NCI-H1105 (cell line): ENCODE data around the gene TBCD.

Experiments used
- DNase-seq: peaks from one replicate; lab custom pipeline; 2025; lab: John Stamatoyannopoulos, UW

The TBCD gene

DNA sequence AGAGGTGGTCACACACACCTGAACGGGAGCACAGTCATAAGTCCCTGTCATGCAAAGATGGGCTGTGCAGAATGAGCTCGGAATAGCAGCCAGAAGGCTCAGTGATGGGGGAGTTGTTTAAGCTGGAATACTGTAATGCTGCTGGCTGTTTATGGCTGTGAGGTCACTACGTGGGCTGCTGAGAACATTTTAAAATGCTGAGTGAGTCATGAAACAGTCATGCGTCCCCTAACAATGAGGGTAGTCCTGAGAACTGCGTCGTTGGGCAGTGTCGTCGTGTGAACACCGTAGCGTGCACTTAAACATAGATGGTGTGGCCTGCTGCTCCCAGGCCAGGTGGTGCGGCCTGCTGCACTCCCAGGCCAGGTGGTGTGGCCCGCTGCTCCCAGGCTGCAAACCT, 39.7 kb downstream of the TBCD start:
- no peak for DNase-seq

DNA sequence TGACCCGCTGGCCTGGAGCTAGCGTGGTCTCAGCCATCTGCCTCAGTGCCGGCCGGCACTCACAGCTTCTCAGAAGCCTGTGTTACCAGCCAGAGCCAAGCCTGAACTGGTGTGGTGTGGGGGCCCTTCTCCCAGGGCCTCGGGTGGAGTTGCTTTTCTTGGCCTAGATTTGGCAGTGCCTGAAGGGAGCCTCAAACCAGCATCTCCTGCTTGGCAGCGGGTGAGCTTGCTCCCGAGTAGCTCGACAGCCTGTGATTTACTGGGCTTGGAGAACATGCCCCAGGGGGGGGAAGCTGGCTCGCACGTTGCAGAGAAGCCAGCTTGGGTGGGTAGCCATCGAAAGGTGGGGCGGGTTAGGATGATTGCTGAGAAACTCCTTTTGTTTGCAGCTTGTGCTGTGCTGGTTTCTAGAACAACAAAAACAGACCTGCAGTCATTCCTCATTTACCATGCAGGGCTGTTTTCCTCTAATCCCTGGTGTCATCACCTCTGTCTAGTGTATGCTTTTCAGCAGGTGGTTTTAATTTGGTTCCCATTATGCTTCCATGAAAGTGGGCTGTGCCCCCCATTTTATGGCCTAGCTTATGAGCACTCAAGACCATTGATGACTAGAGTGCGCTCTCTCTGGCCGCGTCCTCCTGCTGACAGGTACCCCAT, 42.2 kb downstream of the TBCD start:
- no peak for DNase-seq

DNA sequence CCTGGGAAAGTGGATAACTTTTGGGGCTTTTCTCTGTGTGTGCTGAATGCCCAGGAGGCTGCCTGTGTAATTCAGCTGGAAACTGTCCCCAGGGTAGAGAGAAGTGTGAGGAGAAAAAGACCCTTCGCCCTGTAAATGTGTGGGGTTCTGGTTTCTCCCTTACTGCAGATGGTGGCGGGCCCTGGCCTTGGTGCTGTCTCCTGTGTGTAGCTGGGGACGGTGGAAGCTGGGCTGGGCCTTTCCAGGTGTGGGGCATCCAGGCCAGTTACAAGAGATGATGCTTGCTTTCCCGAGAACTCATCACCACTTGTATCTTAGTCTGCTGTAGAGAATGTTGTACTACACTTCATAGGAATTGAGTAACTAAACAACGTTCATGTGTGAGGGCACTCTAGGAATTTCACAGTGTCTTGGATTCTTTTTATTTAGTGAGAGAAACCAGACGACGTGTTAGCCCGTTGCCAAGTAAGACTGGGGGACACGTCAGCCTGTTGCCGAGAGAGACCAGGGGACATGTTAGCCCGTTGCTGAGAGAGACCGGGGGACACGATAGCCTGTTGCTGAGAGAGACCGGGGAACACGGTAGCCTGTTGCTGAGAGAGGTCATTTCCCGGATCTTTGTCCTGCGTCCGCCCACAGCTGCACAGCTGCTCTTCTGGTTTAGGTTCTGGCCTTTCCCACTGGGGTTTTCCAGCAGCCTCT, 43.1 kb downstream of the TBCD start:
- DNase-seq = no peak

DNA sequence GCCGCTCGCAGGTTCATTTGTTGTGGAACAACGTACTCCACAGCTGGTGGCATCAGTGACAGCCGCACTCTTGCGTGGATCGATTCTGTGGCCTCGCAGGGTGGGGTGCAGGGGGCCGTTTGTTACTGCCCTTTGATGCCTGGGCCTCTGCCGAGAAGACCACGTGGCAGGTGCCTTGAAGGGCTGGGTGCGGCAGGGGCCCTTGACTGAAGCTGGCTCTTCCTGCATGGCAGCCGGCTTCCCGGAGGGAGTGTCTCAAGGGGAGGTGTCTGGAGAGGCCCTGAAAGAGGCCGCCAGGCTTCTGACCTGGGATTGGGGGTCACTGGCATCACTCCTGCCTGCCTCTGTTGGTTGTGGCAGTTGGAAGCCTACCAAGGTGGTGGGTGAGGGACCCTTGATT, 43.8 kb downstream of the TBCD start:
- DNase-seq = no peak

DNA sequence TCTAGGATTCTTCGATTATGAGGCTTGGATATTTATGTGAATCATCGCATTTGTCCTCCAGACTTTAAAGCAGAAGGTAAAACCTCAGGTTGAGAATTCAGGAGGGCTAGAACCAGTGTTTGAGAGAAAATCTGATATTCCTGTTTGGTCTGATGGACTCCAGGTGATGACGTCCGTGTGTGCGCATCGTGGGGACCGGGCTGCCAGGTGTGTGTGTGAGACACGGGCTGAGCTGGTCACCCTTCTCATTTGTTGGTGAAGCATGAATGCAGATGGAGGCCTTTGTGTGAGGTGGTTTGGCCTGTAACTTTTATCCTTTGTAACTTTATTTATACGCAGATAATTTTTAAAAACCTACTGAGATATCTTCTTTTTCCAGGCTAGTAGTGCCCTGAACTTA, 45.2 kb downstream of the TBCD start:
- DNase-seq = no peak

DNA sequence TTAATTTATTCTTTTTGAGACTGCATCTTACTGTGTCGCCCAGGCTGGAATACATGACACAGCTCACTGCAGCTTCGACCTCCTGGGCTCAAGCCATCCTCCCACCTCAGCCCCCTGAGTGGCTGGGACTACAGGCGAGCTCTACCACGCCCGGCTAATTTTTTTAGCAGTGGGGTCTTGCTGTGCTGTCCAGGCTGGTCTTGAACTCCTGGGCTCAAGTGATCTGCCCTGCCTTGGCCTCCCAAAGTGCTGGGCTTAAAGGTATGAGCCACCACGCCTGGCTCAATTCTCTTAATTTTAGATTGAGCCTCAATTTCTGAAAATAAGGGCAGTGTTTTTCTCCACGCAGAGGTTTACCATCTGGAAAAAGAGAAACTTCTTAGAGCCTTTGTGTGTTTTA, 46.9 kb downstream of the TBCD start:
- DNase-seq = no peak

DNA sequence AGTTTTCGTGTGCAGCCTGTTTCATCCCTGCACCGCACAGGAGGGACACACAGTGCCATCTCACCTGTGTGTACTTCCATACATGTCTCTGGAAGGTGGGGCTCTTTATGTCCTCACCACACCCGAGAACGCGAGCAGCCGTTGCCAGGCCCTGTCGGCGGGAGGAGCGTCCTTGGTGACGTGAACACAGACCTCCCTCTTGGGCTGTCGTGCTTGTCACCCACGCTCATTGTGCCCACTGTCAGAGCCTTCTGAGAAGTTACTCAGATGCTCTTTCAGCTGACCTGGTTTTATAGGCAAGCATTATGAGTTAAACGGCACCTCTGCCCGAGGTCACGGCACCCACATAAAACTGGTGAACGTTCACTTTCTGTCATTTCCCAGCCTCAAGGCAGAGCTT, 47.7 kb downstream of the TBCD start:
- no peak for DNase-seq

DNA sequence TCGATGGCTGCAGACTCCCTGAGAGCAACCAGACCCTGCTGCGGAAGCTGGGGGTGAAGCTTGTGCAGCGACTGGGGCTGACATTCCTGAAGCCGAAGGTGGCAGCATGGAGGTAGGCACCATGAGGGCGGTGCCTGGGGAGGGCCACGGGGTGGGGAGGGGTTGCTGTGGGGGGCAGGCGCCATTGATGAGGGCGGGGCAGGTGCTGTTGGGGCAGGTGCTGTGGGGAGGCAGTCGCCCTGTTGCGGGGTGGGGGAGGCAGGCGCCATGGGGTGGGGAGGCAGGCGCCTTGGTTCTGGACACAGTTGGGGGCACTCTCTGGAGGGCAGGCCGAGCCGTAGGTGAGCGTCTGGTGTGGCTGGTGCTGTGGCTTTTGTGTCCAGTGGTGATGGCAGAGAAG, 49.0 kb downstream of the TBCD start:
- DNase-seq = no peak

DNA sequence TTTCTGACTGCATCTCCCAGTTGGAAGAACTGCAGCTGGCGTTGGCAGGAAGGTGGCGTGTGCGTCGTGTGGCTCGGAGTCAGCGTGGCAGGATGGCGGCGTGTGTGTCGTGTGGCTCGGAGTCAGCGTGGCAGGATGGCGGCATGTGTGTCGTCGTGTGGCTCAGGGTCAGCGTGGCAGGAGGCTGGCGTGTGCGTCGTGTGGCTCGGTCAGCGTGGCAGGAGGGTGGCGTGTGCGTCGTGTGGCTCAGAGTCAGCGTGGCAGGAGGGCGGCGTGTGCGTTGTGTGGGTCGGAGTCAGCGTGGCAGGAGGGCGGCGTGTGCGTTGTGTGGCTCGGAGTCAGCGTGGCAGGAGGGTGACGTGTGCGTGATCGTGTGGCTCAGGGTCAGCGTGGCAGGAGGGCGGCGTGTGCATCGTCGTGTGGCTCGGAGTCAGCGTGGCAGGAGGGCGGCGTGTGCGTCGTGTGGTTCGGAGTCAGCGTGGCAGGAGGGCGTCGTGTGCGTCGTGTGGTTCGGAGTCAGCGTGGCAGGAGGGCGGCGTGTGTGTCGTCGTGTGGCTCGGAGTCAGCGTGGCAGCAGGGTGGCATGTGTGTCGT, 49.6 kb downstream of the TBCD start:
- DNase-seq = no peak

DNA sequence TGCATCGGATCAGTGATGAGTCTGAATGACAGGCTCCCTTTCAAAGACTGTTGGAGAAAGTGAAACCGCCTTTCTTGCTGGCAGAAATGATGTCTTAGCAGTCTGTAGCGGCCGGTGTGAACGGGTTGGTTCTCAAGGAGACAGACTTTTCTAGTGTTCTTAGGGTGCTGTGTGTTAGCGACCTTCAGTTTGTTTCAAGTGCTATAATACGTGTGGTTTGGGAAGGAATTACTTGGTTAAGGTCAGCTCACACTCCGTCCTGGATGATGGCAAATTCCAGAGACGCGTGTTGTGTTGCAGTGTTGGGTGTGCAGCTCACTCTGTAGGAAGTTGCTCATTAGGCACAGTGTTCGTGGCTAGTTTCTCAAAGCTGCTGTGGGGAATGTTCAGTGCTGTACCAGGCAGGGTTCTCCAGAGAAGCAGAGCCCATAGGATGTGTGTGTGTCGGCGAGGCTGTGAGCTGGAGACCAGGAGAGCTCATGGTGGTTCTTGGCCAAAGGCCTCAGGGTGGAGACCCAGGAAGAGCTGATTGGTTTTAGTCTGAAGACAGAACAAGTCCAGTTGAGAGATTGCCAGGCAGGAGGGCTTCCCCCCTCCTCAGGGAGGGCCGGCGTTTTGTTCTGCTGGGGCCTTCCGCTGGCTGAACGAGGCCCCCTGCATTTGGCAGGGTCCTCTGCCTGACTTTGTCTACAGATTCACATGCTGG, 50.4 kb downstream of the TBCD start:
- DNase-seq = no peak

DNA sequence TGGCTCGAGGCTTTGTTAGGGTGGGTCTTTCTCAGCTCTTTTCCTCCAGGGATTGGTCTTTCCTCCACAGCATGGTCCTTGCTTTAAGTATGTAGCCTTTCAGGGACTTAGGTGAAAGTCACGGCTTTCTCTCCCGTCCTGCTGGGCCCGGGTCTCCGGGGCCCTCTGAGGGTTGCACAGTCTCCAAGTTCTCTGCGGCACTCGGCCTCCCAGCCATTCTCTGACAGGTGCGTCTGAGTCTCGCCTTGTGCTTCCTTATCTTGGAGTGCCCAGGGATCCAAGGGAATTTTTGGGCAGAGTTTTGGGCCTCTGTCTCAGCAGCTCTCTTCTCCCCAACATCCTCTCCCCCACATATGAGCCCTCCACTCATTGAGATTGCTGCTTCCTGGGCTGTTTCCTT, 51.3 kb downstream of the TBCD start:
- no peak for DNase-seq

DNA sequence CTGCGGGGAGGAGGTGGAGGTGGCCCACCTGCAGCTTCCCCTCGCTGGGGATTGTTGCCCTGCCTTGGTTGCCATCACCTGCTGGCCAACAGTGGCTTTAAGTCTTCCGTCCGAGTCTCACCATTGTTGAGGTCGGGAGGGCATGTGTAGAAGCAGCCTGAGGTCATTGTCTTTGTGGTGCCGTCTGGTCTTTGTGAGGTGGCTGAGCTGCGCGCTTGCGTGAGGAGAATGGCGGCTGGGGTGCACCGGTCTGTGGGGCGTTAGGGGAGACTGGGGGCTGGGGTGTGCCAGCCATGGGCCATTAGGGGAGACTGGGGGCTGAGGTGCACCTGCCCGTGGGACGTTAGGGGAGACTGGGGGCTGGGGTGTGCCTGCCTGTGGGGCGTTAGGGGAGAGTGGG, 51.7 kb downstream of the TBCD start:
- no peak for DNase-seq

DNA sequence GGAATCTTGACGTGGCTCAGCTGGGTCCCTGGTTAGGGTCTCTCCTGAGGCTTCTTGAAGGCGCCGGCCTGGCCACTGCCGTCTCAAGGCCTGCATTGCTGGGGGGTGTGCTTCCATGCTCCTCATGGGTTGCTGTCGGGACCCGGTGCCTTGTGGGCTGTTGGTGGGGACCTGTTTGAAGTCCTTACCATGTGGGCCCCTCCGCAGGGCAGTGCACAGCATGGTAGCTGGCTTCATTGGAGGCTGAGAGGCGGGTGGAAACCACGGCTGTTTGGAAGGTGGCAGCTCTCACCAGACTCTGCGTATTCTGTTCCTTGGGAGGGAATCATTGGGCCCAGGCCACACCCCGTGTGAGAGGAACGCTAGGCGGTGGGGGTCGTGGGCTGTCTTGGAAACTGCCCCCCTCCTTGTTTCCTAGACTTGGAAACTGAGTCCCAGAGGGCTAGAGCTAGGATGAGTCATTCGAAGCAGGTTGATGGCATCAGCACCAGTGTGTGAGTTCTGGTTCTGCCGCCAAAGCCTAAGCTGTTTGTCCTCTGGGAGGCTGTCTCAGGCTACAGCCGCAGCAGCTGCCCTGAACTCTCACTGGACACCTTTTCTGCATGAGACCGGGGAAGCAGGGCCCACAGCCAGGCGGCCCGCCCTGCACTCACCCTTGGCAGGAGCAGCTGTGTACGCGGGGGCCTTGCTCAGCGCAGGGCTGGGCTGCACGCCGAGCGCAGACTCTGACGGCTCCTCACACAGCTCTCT, 52.8 kb downstream of the TBCD start:
- DNase-seq = no peak

DNA sequence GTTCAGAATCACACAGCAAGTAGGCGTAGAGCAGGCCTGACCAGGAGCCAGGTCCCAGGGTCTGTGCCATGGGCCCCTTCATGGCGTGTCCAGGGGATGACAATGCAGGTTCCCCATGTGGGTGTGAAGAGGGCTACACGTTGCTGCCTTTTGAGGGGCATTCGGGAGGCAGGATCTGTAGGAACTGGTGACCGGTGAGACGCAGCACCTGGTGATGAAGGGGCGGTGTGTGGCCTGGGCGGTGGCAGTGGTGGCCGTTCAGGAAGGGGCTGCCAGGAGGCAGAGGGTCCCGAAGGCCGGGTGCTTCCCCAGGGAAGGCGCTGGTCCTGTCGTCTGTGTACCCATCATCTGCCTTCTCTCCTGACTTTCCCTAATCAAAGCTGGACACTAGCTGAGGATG, 53.4 kb downstream of the TBCD start:
- DNase-seq = no peak

DNA sequence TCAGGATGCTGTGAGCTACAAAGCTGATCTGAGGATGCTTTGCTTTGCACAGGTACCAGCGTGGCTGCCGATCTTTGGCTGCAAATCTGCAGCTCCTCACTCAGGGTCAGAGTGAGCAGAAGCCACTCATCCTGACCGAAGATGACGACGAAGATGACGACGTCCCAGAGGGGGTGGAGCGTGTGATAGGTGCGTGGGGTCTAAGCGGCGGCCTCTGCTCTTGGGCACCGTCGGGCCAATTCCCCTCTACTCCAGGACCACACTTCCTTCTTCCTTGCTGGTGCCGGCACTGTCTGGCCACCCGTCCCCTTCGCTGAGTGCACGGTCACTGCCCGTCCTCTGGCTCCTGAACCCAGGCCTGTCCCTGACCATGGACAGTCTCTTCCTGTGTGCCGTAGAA, 54.0 kb downstream of the TBCD start:
- no peak for DNase-seq

DNA sequence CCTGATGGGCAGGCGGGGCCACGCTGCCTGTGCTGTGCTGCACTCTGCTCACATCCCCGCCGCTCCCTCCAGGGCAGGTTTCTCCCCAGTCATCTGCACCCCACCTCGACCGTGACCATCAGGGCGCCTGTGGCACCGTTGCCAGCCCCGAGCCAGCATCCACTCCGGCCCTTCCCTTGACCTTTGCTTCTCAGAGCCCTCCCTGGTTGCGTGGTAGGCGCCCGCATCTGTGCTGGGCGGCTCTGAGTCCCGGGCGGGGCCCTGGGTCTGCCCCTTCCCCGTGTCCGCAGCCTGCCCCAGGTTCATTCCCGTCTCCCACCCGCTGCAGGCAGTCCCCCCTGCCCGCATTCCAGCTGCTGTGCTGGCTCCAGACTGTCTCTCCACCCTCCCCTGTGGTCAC, 54.8 kb downstream of the TBCD start:
- no peak for DNase-seq

DNA sequence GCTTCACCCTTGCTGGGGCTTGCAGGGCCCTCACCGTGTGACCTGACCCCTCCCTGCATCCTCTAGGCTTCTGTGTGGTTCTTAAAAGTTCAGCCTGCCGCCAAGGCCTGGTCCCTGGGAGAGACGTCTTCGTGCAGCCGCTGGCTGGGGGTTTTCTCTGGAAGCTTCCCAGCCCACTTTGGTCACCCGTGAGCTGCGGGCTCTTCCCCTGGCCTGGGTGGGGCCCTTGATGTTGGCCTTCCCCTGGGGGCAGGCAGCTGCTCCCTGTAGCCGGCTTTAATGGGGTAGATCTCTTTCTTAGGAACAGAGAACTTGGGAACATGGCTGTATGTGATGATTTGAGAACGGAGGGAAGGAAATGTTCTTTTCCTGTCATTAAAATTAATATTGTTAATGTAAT, 55.2 kb downstream of the TBCD start:
- DNase-seq = no peak

DNA sequence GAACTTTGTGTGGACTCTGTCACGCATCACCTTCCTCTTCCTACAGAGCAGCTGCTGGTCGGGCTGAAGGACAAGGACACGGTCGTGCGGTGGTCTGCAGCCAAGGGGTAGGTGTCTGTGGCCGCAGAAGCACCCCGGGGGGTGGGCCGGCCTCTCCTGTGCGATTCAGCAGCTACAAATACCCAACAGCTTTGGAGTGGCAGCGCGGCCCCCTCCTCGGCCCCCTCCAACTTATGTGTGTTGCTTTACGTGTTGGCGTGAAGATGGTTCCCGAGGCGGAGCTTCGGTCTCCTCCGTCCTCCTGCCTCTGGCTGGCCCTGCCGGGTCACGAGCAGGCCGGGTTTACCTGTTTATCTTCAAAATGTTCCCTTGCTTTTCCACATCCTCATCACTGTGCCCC, 55.7 kb downstream of the TBCD start:
- no peak for DNase-seq

DNA sequence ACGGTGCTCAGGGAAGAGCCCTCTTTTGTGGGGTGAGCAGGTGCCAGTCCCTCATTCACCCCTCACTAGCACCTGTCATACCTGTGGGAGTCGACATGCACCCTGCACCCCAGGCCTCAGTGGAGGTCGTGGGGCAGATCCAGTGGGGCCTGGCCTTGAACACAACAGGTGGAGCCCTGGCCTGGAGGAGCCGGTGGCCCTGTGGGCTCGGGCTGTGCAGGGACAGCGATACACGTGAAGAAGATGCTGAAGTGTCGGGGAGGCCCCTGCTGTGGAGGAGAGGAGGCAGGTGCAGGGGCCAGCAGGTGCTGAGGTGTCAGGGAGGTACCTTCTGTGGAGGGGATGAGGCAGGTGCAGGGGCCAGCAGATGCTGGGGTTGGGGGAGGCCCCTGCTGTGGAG, 56.1 kb downstream of the TBCD start:
- DNase-seq = no peak

DNA sequence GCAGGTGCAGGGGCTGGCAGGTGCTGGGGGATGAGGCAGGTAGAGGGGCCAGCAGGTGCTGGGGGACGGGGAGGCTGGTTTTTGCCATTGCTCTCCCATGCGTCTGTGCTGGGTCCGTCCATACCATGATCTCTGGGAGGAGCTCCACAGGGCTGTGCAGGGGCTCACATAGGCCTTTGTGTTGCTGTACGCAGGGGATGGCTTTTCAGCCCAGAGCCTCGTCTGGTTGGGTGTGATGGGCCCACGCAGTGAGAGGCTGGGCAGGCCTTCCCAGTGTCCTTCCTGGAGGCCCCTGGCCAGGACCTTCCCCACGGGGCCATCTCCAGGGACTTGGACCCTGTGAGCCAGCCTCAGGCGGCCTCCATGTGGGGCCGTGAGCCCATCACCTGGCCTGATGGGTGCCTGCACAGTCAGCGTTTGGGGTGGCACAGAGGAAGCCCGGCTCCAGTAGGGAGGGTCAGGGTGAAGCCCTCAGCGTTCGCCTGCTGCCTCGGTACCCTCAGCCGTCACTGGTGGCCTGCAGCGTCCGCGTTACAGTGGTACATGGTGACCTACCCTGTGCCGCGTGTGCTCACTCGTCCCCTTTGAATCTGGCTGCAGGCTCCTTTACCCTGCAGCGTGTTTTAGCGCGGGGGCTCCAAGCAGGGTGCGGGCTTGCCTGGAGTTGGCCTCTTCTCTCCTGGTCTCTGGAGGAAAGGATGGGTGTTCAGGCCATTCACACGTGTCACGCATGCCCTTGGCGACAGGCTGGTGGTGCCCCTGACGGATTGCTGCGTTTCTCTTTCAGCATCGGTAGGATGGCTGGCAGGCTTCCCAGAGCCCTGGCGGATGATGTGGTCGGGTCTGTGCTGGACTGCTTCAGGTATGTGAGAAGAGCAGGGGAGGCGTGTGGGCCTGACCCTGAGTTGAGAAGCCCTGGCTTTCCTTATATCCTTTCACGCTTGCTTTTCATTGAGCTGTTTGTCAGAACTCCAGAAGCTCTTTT, 57.3 kb downstream of the TBCD start:
- DNase-seq = no peak
